HG02610 (cell line): ENCODE data around the gene TAF11L11.
"Not testable (repeated sequence)": the region's sequence is repeated elsewhere in the genome, so short reads cannot be mapped to it uniquely, and the experiment has no call there.

ENCODE experiments used
- ATAC-seq: cut with Tn5 transposase; IDR thresholded peaks from one replicate; pipeline ENCODE4 v1.9.1; 2021; ENCODE audit warnings: mild to moderate bottlenecking, moderate library complexity; ENCODE audit not compliant: unreplicated experiment

Gene TAF11L11

GRCh38 chr5:17603880-17604279 lies at the start of gene TAF11L11:
Gene TAF11L11 (plus strand): TSS chr5:17604183.
- ATAC-seq, result not testable (repeated sequence)

GRCh38 chr5:17585658-17586057 lies 18.3 kb upstream of the TAF11L11 start, which contains the start of gene TAF11L7:
Gene TAF11L7 (minus strand): TSS chr5:17585758.
- not testable (repeated sequence) for ATAC-seq

- ATAC-seq, result not testable (repeated sequence)
Measured at GRCh38 chr5:17590860-17591259, 13.1 kb upstream of the TAF11L11 start, which contains the start of gene TAF11L8. Gene TAF11L8 (minus strand): TSS chr5:17590960.

GRCh38 chr5:17594255-17594654 lies 9.7 kb upstream of the TAF11L11 start, which contains the start of gene TAF11L9:
Gene TAF11L9 (minus strand): TSS chr5:17594394.
- not testable (repeated sequence) for ATAC-seq

- not testable (repeated sequence) for ATAC-seq
Measured at GRCh38 chr5:17597728-17598127, 6.3 kb upstream of the TAF11L11 start, which contains the start of gene TAF11L10. Gene TAF11L10 (minus strand): TSS chr5:17597828.

GRCh38 chr5:17604951-17605350 lies 968 bp downstream of the TAF11L11 start:
- ATAC-seq, result no peak

- ATAC-seq, result not testable (repeated sequence)
Measured at GRCh38 chr5:17607461-17607860, 3.5 kb downstream of the TAF11L11 start.

- not testable (repeated sequence) for ATAC-seq
Measured at GRCh38 chr5:17610092-17610491, 6.1 kb downstream of the TAF11L11 start, which contains the start of gene TAF11L12. Gene TAF11L12 (plus strand): TSS chr5:17610392.

GRCh38 chr5:17614872-17615605 lies 11.1 kb downstream of the TAF11L11 start:
- ATAC-seq, result no peak

GRCh38 chr5:17619354-17619753 lies 15.4 kb downstream of the TAF11L11 start:
- ATAC-seq, result no peak

- no peak for ATAC-seq
Measured at GRCh38 chr5:17620627-17621026, 16.6 kb downstream of the TAF11L11 start.

- no peak for ATAC-seq
Measured at GRCh38 chr5:17625686-17626085, 21.7 kb downstream of the TAF11L11 start.

GRCh38 chr5:17631788-17632187 lies 27.8 kb downstream of the TAF11L11 start, which contains the start of gene TAF11L13:
Gene TAF11L13 (plus strand): TSS chr5:17632088.
- not testable (repeated sequence) for ATAC-seq

GRCh38 chr5:17634160-17634559 lies 30.2 kb downstream of the TAF11L11 start, which contains the start of gene TAF11L14:
Gene TAF11L14 (plus strand): TSS chr5:17634460.
- ATAC-seq, result no peak

- ATAC-seq, result not testable (repeated sequence)
Measured at GRCh38 chr5:17649232-17649631, 45.2 kb downstream of the TAF11L11 start.

- not testable (repeated sequence) for ATAC-seq
Measured at GRCh38 chr5:17655201-17655759, 51.3 kb downstream of the TAF11L11 start.
